ENCODE results near the gene HSPA6.

DNA sequence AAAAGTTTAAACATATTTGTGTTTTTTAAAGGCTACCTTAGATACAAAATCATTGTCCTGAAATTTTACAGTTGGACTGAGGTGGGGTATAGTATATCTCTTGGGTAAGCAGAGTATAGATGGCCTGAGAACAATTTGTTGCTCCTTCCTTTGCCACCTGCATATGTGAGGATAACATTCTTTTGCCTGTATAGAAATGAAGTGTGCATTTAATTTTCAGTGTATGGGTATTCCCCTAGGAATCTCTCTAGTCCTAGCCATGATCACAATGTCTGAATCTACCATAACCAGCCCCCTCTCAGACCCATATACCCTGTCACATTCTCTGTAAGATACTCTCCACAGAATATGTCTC is 21.0 kb upstream of the HSPA6 start:
- TF ChIP-seq GATA3 (IDR thresholded peaks at IDR 0.05; ENCODE audit: low read depth, low read length) (no peak), GATA2 (IDR thresholded peaks at IDR 0.05; ENCODE audit: low read depth, low read length) (no peak)

All from SH-SY5Y (cell line).